ENCODE results near the gene EMILIN1. TPM values are rescaled to one million over a fixed set of nuclear protein-coding genes. Genes with fewer than 3 reads are reported as not detected.
A peak's percentile ranks its signal among the peaks of the same experiment; 100 is the strongest.

Gene EMILIN1
- total RNA-seq, 1 donor from 2014 or later = 18.4 TPM

DNA sequence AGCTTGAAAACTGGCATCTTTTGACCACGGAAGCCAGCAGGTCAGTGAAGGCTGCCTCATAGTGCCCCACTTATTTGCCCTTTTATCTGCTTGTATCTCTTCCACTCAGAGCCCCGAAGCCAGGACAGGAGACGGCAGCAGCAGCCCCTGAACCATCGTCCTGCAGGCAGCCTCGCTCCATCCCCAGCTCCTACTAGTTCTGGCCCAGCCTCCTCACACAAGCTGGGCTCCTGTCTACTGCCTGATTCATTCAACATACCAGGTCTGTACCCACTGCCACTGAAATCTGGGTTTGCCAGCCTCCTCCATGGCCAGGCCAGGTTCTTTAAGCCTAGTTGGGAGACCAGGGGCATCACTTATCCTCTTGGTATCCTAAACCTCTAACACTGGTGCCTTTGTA is 11.0 kb upstream of the EMILIN1 start:
- H3K27me3 ChIP-seq (ENCODE audit: low read depth) = no peaks in the 10 kb centered on the region
- no peaks in the 10 kb centered on the region for H3K9me3 ChIP-seq (replicated peaks)
- no peak overlapping the region for H3K4me3 ChIP-seq
- H3K4me1 ChIP-seq = peaks cover 55% of the 10 kb centered on the region
- intact Hi-C loops (cut with micrococcal nuclease) = no loop called here
- DNase-seq = no peak
- H3K36me3 ChIP-seq = peaks cover 32% of the 10 kb centered on the region
- TF ChIP-seq, protein P1, sequence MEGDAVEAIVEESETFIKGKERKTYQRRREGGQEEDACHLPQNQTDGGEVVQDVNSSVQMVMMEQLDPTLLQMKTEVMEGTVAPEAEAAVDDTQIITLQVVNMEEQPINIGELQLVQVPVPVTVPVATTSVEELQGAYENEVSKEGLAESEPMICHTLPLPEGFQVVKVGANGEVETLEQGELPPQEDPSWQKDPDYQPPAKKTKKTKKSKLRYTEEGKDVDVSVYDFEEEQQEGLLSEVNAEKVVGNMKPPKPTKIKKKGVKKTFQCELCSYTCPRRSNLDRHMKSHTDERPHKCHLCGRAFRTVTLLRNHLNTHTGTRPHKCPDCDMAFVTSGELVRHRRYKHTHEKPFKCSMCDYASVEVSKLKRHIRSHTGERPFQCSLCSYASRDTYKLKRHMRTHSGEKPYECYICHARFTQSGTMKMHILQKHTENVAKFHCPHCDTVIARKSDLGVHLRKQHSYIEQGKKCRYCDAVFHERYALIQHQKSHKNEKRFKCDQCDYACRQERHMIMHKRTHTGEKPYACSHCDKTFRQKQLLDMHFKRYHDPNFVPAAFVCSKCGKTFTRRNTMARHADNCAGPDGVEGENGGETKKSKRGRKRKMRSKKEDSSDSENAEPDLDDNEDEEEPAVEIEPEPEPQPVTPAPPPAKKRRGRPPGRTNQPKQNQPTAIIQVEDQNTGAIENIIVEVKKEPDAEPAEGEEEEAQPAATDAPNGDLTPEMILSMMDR (IDR thresholded peaks at IDR 0.05; ENCODE audit: borderline replicate concordance) = no peak
- no peak overlapping the region for H3K27ac ChIP-seq (replicated peaks)

DNA sequence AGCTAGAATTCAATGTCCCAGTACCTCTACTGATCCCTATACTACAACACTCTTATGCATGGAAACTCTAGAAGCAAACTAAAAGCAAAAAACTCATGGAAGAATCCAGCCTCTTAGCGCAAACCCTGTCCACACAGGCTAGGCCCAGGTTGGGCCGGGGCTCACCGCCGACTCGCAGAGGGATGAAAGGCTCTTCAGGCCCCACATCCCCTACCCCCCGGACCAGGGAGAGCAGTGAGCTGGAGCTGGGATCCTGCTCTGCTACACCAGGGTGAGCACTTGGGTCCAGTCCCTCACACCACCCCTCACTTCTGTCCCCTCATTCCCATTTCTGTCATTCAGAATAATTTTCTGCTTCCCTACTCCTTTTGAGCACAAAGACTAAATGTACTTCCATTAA is 9.0 kb upstream of the EMILIN1 start:
- Histone ChIP-seq H3K27ac (replicated peaks) (peak overlapping the region; percentile 93), H3K36me3 (peaks cover 32% of the 10 kb centered on the region), H3K27me3 (ENCODE audit: low read depth) (no peaks in the 10 kb centered on the region), H3K4me3 (no peak overlapping the region), H3K9me3 (replicated peaks) (no peaks in the 10 kb centered on the region), H3K4me1 (peaks cover 62% of the 10 kb centered on the region)
- TF ChIP-seq, protein P1 (IDR thresholded peaks at IDR 0.05; ENCODE audit: borderline replicate concordance) = no peak
- intact Hi-C loops (cut with micrococcal nuclease) = no loop called here
- no peak for DNase-seq

- H3K9me3 ChIP-seq (replicated peaks) = no peaks in the 10 kb centered on the region
- intact Hi-C loops (cut with micrococcal nuclease) = no loop called here
- H3K27me3 ChIP-seq (ENCODE audit: low read depth) = no peaks in the 10 kb centered on the region
- peak overlapping the region; percentile 93 for H3K27ac ChIP-seq (replicated peaks)
- peak overlapping the region; percentile 94 for H3K4me3 ChIP-seq
- DNase-seq = no peak
- H3K4me1 ChIP-seq = peaks cover 69% of the 10 kb centered on the region
- peaks cover 32% of the 10 kb centered on the region for H3K36me3 ChIP-seq
- TF ChIP-seq, protein P1 (IDR thresholded peaks at IDR 0.05; ENCODE audit: borderline replicate concordance) = no peak
Observed at GRCh38 chr2:27069961-27070618, 8.3 kb upstream of the EMILIN1 start.

DNA sequence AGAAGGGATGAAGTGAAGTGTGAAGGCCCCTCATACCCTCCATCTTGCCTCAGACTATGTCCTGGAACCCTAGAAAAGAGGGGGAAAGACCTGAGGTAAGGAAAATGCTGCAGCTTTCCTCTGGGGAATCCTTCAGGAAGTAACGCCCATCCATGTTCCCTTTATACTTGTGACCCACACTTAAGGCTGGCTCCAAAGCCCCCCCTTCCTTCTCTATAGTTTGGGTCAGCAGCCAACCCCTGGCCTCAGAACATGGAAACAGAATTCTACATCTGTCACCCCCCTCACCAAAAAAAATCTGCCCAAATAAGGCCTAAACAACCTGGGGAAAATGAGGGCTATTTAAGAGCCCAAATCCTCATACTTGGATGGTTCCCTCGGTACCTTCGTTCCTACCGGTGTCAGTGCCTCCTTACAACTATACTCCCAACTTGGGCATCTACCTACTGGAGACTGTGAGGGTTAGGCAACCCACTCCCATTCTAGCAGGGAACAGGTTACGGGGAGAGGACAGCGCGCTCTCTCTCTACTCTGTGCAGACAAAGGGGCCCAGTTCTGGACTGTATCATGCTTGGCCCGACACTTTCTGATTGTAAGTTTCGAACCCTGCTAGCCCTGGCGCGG is 7.7 kb upstream of the EMILIN1 start:
- Histone ChIP-seq H3K9me3 (replicated peaks) (no peaks in the 10 kb centered on the region), H3K4me1 (peaks cover 75% of the 10 kb centered on the region), H3K27me3 (ENCODE audit: low read depth) (no peaks in the 10 kb centered on the region), H3K27ac (replicated peaks) (peak overlapping the region; percentile 93), H3K4me3 (peak overlapping the region; percentile 94), H3K36me3 (peaks cover 29% of the 10 kb centered on the region)
- TF ChIP-seq, protein P1 (IDR thresholded peaks at IDR 0.05; ENCODE audit: borderline replicate concordance) = no peak
- no peak for DNase-seq
- intact Hi-C loops (cut with micrococcal nuclease) = no loop called here

DNA sequence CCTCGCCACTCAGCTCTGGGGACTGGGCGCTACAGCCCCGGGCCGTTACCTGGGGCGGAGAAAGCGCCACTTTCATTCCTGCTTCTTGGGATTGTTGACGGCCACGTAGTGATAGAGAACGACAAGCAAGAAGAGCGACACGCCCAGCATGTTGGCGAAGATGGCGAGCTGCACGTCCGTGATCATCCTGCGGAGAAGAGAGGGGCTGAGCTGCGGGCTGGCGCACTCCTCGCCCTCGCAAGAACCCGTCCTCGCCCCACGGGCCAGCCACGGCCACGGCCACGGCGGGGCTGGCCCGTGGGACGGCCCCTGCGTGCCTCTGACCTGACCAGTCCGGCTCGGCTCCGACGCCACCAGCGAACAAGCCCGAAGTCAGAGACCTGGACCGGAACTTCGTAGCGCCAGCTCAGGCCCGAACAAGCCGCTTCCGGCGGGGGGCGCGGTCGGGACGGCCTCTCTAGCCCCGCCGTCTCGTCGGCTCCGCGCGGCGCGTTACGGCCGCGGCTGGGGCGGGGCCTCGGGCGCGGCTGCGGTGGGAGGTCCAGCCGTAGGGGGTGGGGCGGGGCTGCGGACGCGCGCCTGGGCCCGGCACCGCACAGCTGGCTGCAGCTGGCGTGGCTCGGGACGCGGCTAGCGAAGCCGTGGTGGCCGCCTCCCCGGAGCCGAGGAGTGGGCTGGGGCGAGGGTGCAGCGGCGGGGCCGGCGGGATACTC is 7.0 kb upstream of the EMILIN1 start, which contains the start of gene OST4:
Gene OST4 (minus strand): TSS at position 378 of the 713 bp plus-strand sequence.
- no peaks in the 10 kb centered on the region for H3K9me3 ChIP-seq (replicated peaks)
- peaks cover 75% of the 10 kb centered on the region for H3K4me1 ChIP-seq
- intact Hi-C loops (cut with micrococcal nuclease) = no loop called here

More for the DNA sequence above, 7.0 kb upstream of the EMILIN1 start, which contains the start of gene OST4:
- peaks cover 25% of the 10 kb centered on the region for H3K36me3 ChIP-seq
- H3K27me3 ChIP-seq (ENCODE audit: low read depth) = no peaks in the 10 kb centered on the region
- peak within 1 kb of the TSS; percentile 93 for H3K27ac ChIP-seq (replicated peaks)
- DNase-seq = peak; percentile 95
- H3K4me3 ChIP-seq = peak within 1 kb of the TSS; percentile 94
- TF ChIP-seq, protein P1 (IDR thresholded peaks at IDR 0.05; ENCODE audit: borderline replicate concordance) = no peak
